Neural progenitor cell (in vitro differentiated cells): ENCODE measurements around the gene TSPAN4. TPM values are rescaled to one million over a fixed set of nuclear protein-coding genes. Genes with fewer than 3 reads are reported as not detected.
A peak's percentile ranks its signal among the peaks of the same experiment; 100 is the strongest.

Experiments
- DNase-seq: peaks from one replicate; pipeline ENCODE4 v3.0.0-alpha.2; 2016; ENCODE audit warnings: low spot score
- H2AFZ ChIP-seq: fragments of 200-600 bp; sonication (generic); replicated peaks from 2 replicates; pipeline ENCODE4 v1.6.1; 2016; ENCODE audit warnings: antibody characterized with exemption
- H3F3A ChIP-seq: fragments of 200-600 bp; sonication (generic); 2 replicates; pipeline ENCODE4 v1.6.1; 2016; ENCODE audit warnings: antibody characterized with exemption, low read depth
- H3K27ac ChIP-seq: fragments of 200-600 bp; sonication (generic); 2 replicates; pipeline ENCODE4 v1.5.1; 2016; ENCODE audit warnings: mild to moderate bottlenecking
- H3K27me3 ChIP-seq: fragments of 200-600 bp; sonication (generic); 2 replicates; pipeline ENCODE4 v1.6.1; 2016; ENCODE audit warnings: mild to moderate bottlenecking, moderate library complexity
- H3K36me3 ChIP-seq: fragments of 200-600 bp; sonication (generic); 2 replicates; pipeline ENCODE4 v1.5.1; 2016
- H3K4me1 ChIP-seq: fragments of 200-600 bp; sonication (generic); 2 replicates; pipeline ENCODE4 v1.6.1; 2016; ENCODE audit warnings: mixed run types
- H3K4me2 ChIP-seq: fragments of 200-600 bp; sonication (generic); 2 replicates; pipeline ENCODE4 v1.6.1; 2016
- H3K4me3 ChIP-seq: fragments of 200-600 bp; sonication (generic); 2 replicates; pipeline ENCODE4 v1.5.1; 2016
- H3K79me2 ChIP-seq: fragments of 200-600 bp; sonication (generic); 2 replicates; pipeline ENCODE4 v1.6.1; 2016; ENCODE audit warnings: low read depth
- H3K9ac ChIP-seq: fragments of 200-600 bp; sonication (generic); 2 replicates; pipeline ENCODE4 v1.6.1; 2016
- H3K9me3 ChIP-seq: fragments of 200-600 bp; sonication (generic); 2 replicates; pipeline ENCODE4 v1.5.1; 2016; ENCODE audit warnings: low read depth
- H4K20me1 ChIP-seq: fragments of 200-600 bp; sonication (generic); 2 replicates; pipeline ENCODE4 v1.6.1; 2016; ENCODE audit warnings: low read depth
- H3K27ac Mint-ChIP-seq: 3 replicates; pipeline ENCODE4 v1.8.0; 2021; ENCODE audit warnings: mixed read lengths
- H3K27me3 Mint-ChIP-seq: 2 replicates; pipeline ENCODE4 v1.8.0; 2022; ENCODE audit warnings: low read depth, mild to moderate bottlenecking, inconsistent platforms, moderate library complexity, mixed read lengths; ENCODE audit not compliant: insufficient read depth
- H3K36me3 Mint-ChIP-seq: 3 replicates; pipeline ENCODE4 v1.8.0; 2021; ENCODE audit warnings: mixed read lengths
- H3K4me1 Mint-ChIP-seq: 3 replicates; pipeline ENCODE4 v1.8.0; 2021; ENCODE audit warnings: mixed read lengths
- H3K4me3 Mint-ChIP-seq: 3 replicates; pipeline ENCODE4 v1.8.0; 2021; ENCODE audit warnings: mild to moderate bottlenecking, moderate library complexity, mixed read lengths
- H3K9me3 Mint-ChIP-seq: 3 replicates; pipeline ENCODE4 v1.8.0; 2020; ENCODE audit warnings: mixed read lengths
- CTCF ChIP-seq: fragments of 200-600 bp; sonication (generic); IDR thresholded peaks from 2 replicates; pipeline ENCODE4 v1.5.1; 2017; ENCODE audit warnings: antibody characterized with exemption, mild to moderate bottlenecking
- EZH2 ChIP-seq: fragments of 200-600 bp; sonication (generic); IDR thresholded peaks from 2 replicates; pipeline ENCODE4 v1.6.1; 2017; ENCODE audit warnings: antibody characterized with exemption, mild to moderate bottlenecking, moderate library complexity
- EZH2phosphoT487 ChIP-seq: fragments of 200-600 bp; sonication (generic); IDR thresholded peaks from 2 replicates; pipeline ENCODE4 v1.6.1; 2017; ENCODE audit warnings: antibody characterized with exemption
- total RNA-seq: library from RNA; depleted of rRNA; stranded (reverse); fragments of >200 nt; gene quantifications from 2 replicates; pipeline ENCODE4 v1.2.3, GENCODE V29; 2015; ENCODE audit warnings: low replicate concordance

TSPAN4 gene
- total RNA-seq, 1 donor from 2014 or later: 19.6 TPM

GRCh38 chr11:909406-909805 is 66.8 kb downstream of the TSPAN4 start:
- no peak for DNase-seq

GRCh38 chr11:910044-910588 is 67.5 kb downstream of the TSPAN4 start:
- no peak for DNase-seq
- no peak overlapping the region for H3K27ac Mint-ChIP-seq
- peaks cover 14% of the 10 kb centered on the region for H3K4me1 ChIP-seq
- peaks cover 2% of the 10 kb centered on the region for H3K27me3 Mint-ChIP-seq
- peak overlapping the region; percentile 99 for H3K4me3 ChIP-seq
- no peaks in the 10 kb centered on the region for H3K9me3 ChIP-seq
- peak overlapping the region; percentile 90 for H3K4me2 ChIP-seq
- H3K79me2 ChIP-seq: peaks cover 29% of the 10 kb centered on the region
- H3K9ac ChIP-seq: peak overlapping the region; percentile 87
- H3K9me3 Mint-ChIP-seq: no peaks in the 10 kb centered on the region
- H3K4me1 Mint-ChIP-seq: peaks cover 18% of the 10 kb centered on the region
- peaks cover 11% of the 10 kb centered on the region for H3F3A ChIP-seq
- peaks cover 6% of the 10 kb centered on the region for H3K36me3 Mint-ChIP-seq
- H3K27ac ChIP-seq: no peak overlapping the region
- peak overlapping the region; percentile 94 for H3K4me3 Mint-ChIP-seq
- TF ChIP-seq EZH2phosphoT487 (no peak), CTCF (no peak), EZH2 (no peak)
- peaks cover 11% of the 10 kb centered on the region for H4K20me1 ChIP-seq
- H2AFZ ChIP-seq: peak overlapping the region; percentile 91
- no peaks in the 10 kb centered on the region for H3K27me3 ChIP-seq
- H3K36me3 ChIP-seq: no peaks in the 10 kb centered on the region

More at GRCh38 chr11:909406-909805, 66.8 kb downstream of the TSPAN4 start:
- H3K27ac Mint-ChIP-seq: no peak overlapping the region
- no peak overlapping the region for H3K27ac ChIP-seq
- peak overlapping the region; percentile 94 for H3K4me3 Mint-ChIP-seq
- H3K4me2 ChIP-seq: peak overlapping the region; percentile 90
- H3K27me3 Mint-ChIP-seq: peaks cover 2% of the 10 kb centered on the region
- peaks cover 14% of the 10 kb centered on the region for H3K4me1 ChIP-seq
- H3K27me3 ChIP-seq: no peaks in the 10 kb centered on the region
- peaks cover 29% of the 10 kb centered on the region for H3K79me2 ChIP-seq
- no peaks in the 10 kb centered on the region for H3K9me3 Mint-ChIP-seq
- H3K4me3 ChIP-seq: peak overlapping the region; percentile 99
- no peak for TF ChIP-seq CTCF
- TF ChIP-seq EZH2: no peak
- no peak for TF ChIP-seq EZH2phosphoT487
- H3K36me3 Mint-ChIP-seq: peaks cover 6% of the 10 kb centered on the region
- H3K36me3 ChIP-seq: no peaks in the 10 kb centered on the region
- peaks cover 11% of the 10 kb centered on the region for H4K20me1 ChIP-seq
- H2AFZ ChIP-seq: no peak overlapping the region
- peaks cover 11% of the 10 kb centered on the region for H3F3A ChIP-seq
- H3K9me3 ChIP-seq: no peaks in the 10 kb centered on the region
- H3K9ac ChIP-seq: peak overlapping the region; percentile 87
- peaks cover 18% of the 10 kb centered on the region for H3K4me1 Mint-ChIP-seq

GRCh38 chr11:910589-911030 is 68.0 kb downstream of the TSPAN4 start, which contains the start of gene CHID1:
Gene CHID1 (minus strand): TSS chr11:910810. CDS start chr11:904816, 5,994 bp downstream.
- Mint-ChIP-seq H3K4me1 (peaks cover 18% of the 10 kb centered on the region), H3K27ac (peak within 1 kb of the TSS; percentile 99), H3K4me3 (peak within 1 kb of the TSS; percentile 94), H3K9me3 (no peaks in the 10 kb centered on the region), H3K27me3 (peaks cover 2% of the 10 kb centered on the region), H3K36me3 (peaks cover 5% of the 10 kb centered on the region)
- TF ChIP-seq CTCF (no peak), EZH2phosphoT487 (no peak), EZH2 (no peak)
- peaks cover 29% of the 10 kb centered on the region for H3K79me2 ChIP-seq
- DNase-seq: peak; percentile 94
- H3K4me2 ChIP-seq: peak within 1 kb of the TSS; percentile 90
- H3K9ac ChIP-seq: peak within 1 kb of the TSS; percentile 87
- H4K20me1 ChIP-seq: peaks cover 11% of the 10 kb centered on the region
- H3K27ac ChIP-seq: peak within 1 kb of the TSS; percentile 81
- peaks cover 11% of the 10 kb centered on the region for H3F3A ChIP-seq
- peak within 1 kb of the TSS; percentile 91 for H2AFZ ChIP-seq
- peaks cover 14% of the 10 kb centered on the region for H3K4me1 ChIP-seq
- no peaks in the 10 kb centered on the region for H3K36me3 ChIP-seq
- H3K27me3 ChIP-seq: no peaks in the 10 kb centered on the region
- no peaks in the 10 kb centered on the region for H3K9me3 ChIP-seq
- H3K4me3 ChIP-seq: peak within 1 kb of the TSS; percentile 99
